Osteoblast (primary cell): ENCODE measurements around the gene ADAP1. TPM values are rescaled to one million over a fixed set of nuclear protein-coding genes. Genes with fewer than 3 reads are reported as not detected.

ENCODE experiments used
- DNase-seq: peaks from one replicate; pipeline ENCODE4 v3.0.0; 2011; ENCODE audit warnings: low spot score, mixed read lengths; ENCODE audit not compliant: insufficient read length; ENCODE audit errors: missing footprints
- H2AFZ ChIP-seq: 2 replicates; pipeline ENCODE4 v1.6.0; 2011; ENCODE audit warnings: mild to moderate bottlenecking, low read length
- H3K27ac ChIP-seq: 2 replicates; pipeline ENCODE4 v1.5.1; 2011; ENCODE audit warnings: mild to moderate bottlenecking, low read depth, low read length, moderate library complexity
- H3K27me3 ChIP-seq: 2 replicates; pipeline ENCODE4 v1.6.0; 2012; ENCODE audit warnings: mild to moderate bottlenecking, control low read depth, inconsistent platforms, low read length, moderate library complexity; ENCODE audit not compliant: insufficient read depth
- H3K36me3 ChIP-seq: 2 replicates; pipeline ENCODE4 v1.5.1; 2011; ENCODE audit warnings: mild to moderate bottlenecking, low read length, control low read depth, moderate library complexity; ENCODE audit not compliant: insufficient read depth
- H3K4me1 ChIP-seq: 2 replicates; pipeline ENCODE4 v1.5.1; 2011; ENCODE audit warnings: mild to moderate bottlenecking, low read length, control low read depth, moderate library complexity; ENCODE audit not compliant: insufficient read depth
- H3K4me2 ChIP-seq: 2 replicates; pipeline ENCODE4 v1.6.0; 2011; ENCODE audit warnings: mild to moderate bottlenecking, low read length; ENCODE audit not compliant: insufficient read depth
- H3K4me3 ChIP-seq: fragments of 200-600 bp; sonication (generic); 3 replicates; pipeline ENCODE4 v1.5.1; 2012; ENCODE audit warnings: mild to moderate bottlenecking, low read length, inconsistent platforms; ENCODE audit not compliant: insufficient read depth
- H3K79me2 ChIP-seq: 2 replicates; pipeline ENCODE4 v1.6.0; 2012; ENCODE audit warnings: mild to moderate bottlenecking, low read length, control low read depth, inconsistent platforms; ENCODE audit not compliant: insufficient read depth
- H3K9me3 ChIP-seq: 2 replicates; pipeline ENCODE4 v1.5.1; 2011; ENCODE audit warnings: low read depth, low read length, control low read depth
- H4K20me1 ChIP-seq: 2 replicates; pipeline ENCODE4 v1.6.0; 2012; ENCODE audit warnings: mild to moderate bottlenecking, low read length, control low read depth; ENCODE audit not compliant: insufficient read depth
- CTCF ChIP-seq: IDR thresholded peaks from 2 replicates; pipeline ENCODE4 v1.5.1; 2011; ENCODE audit warnings: mild to moderate bottlenecking, low read depth, low read length, moderate library complexity; ENCODE audit errors: extremely low read depth
- total RNA-seq: library from RNA; depleted of rRNA; stranded (reverse); fragments of >200 nt; gene quantifications from 2 replicates; pipeline ENCODE4 v1.2.3, GENCODE V29; 2012

ADAP1 gene
- total RNA-seq, 1 donor, result 2.2 TPM

GRCh38 chr7:894927-895450 is 59.5 kb downstream of the ADAP1 start:
- Histone ChIP-seq H4K20me1 (peaks cover 14% of the 10 kb centered on the region), H3K36me3 (peaks cover 17% of the 10 kb centered on the region), H3K27ac (no peak overlapping the region), H2AFZ (no peak overlapping the region), H3K27me3 (no peaks in the 10 kb centered on the region), H3K79me2 (no peaks in the 10 kb centered on the region), H3K4me2 (no peak overlapping the region), H3K4me1 (no peaks in the 10 kb centered on the region), H3K9me3 (no peaks in the 10 kb centered on the region), H3K4me3 (no peak overlapping the region)
- no peak for DNase-seq
- no peak for TF ChIP-seq CTCF

GRCh38 chr7:894164-894867 is 60.2 kb downstream of the ADAP1 start:
- Histone ChIP-seq H3K27me3 (no peaks in the 10 kb centered on the region), H2AFZ (no peak overlapping the region), H3K27ac (no peak overlapping the region), H3K4me2 (no peak overlapping the region), H4K20me1 (peaks cover 15% of the 10 kb centered on the region), H3K9me3 (no peaks in the 10 kb centered on the region), H3K4me1 (no peaks in the 10 kb centered on the region), H3K4me3 (no peak overlapping the region), H3K36me3 (peaks cover 17% of the 10 kb centered on the region), H3K79me2 (peaks cover under 1% of the 10 kb centered on the region)
- TF ChIP-seq CTCF, result no peak
- DNase-seq, result peak; percentile 89

GRCh38 chr7:893686-894085 is 60.8 kb downstream of the ADAP1 start:
- no peak for TF ChIP-seq CTCF
- H3K4me3 ChIP-seq, result no peak overlapping the region
- no peak overlapping the region for H3K4me2 ChIP-seq
- peaks cover 21% of the 10 kb centered on the region for H4K20me1 ChIP-seq
- peaks cover 7% of the 10 kb centered on the region for H3K79me2 ChIP-seq
- peaks cover 21% of the 10 kb centered on the region for H3K36me3 ChIP-seq
- H3K27ac ChIP-seq, result no peak overlapping the region
- no peaks in the 10 kb centered on the region for H3K4me1 ChIP-seq
- no peaks in the 10 kb centered on the region for H3K9me3 ChIP-seq
- no peak overlapping the region for H2AFZ ChIP-seq
- no peaks in the 10 kb centered on the region for H3K27me3 ChIP-seq
- DNase-seq, result no peak
